HepG2 (cell line): ENCODE measurements around the gene JOSD1. TPM values are rescaled to one million over a fixed set of nuclear protein-coding genes. Genes with fewer than 3 reads are reported as not detected.
A peak's percentile ranks its signal among the peaks of the same experiment; 100 is the strongest.

Source experiments
- ATAC-seq: fragments of 200-7000 bp; cut with Tn5 transposase; 3 replicates; pipeline ENCODE4 v1.9.1; 2020; ENCODE audit warnings: mild to moderate bottlenecking, moderate library complexity
- BruUV-seq: library from RNA; stranded (reverse); fragments of 400-500 nt; replicated peaks from 2 replicates; lab custom pipeline; 2021; lab: Mats Ljungman, UMichigan
- CTCF ChIA-PET: fragments of 300-600 bp; formaldehyde crosslinking; extraction: SDS; loops from one replicate; lab custom pipeline; 2021; ENCODE audit warnings: low total read pairs, inconsistent platforms, low intra/inter-chr PET ratio; lab: Yijun Ruan, JAX
- POLR2A ChIA-PET: fragments of 350-600 bp; sonication (Branson Sonifier 250); formaldehyde crosslinking; loops from one replicate; lab custom pipeline; 2020; ENCODE audit warnings: antibody characterized with exemption, inconsistent platforms; lab: Yijun Ruan, JAX
- DNase-seq: peaks from one replicate; pipeline ENCODE4 v3.0.0-alpha.2; 2015; ENCODE audit warnings: low spot score
- FAIRE-seq: peaks from 3 replicates; lab custom pipeline; 2011; peaks lifted over from hg19 to GRCh38; lab: Jason Lieb, UNC
- H2AFZ ChIP-seq: one replicate; pipeline ENCODE4 v1.6.1; 2011; ENCODE audit warnings: low read length, inconsistent platforms
- H3K27ac ChIP-seq: fragments of 300-600 bp; 3 replicates; pipeline ENCODE4 v1.8.0; 2011; ENCODE audit warnings: mixed run types, mild to moderate bottlenecking, mixed read lengths, low read length, inconsistent platforms; ENCODE audit not compliant: insufficient read depth; ENCODE audit errors: extremely low read length
- H3K27me3 ChIP-seq, 2 experiments: fragments of 200-600 bp in 1 of 2; 2 replicates in 1 of 2; 3 replicates in 1 of 2; pipeline versions ENCODE4 v1.6.0 to v1.8.0; 2011; ENCODE audit warnings: low read length in 2 of 2, mild to moderate bottlenecking in 2 of 2, moderate library complexity in 2 of 2, inconsistent platforms in 1 of 2; ENCODE audit not compliant: insufficient read depth in 2 of 2, control insufficient read depth in 1 of 2
- H3K36me3 ChIP-seq, 2 experiments: fragments of 200-600 bp in 1 of 2; replicated peaks in 1 of 2; 2 replicates in 1 of 2; 3 replicates in 1 of 2; pipeline versions ENCODE4 v1.5.1 to v1.8.0; 2011; ENCODE audit warnings: low read length in 2 of 2, inconsistent platforms in 1 of 2; ENCODE audit not compliant: insufficient read depth in 2 of 2, control insufficient read depth in 1 of 2
- H3K4me1 ChIP-seq: 2 replicates; pipeline ENCODE4 v1.5.1; 2012; ENCODE audit warnings: low read length, inconsistent platforms; ENCODE audit not compliant: insufficient read depth
- H3K4me2 ChIP-seq: 2 replicates; pipeline ENCODE4 v1.6.0; 2011; ENCODE audit warnings: low read depth, low read length, inconsistent platforms
- H3K4me3 ChIP-seq, 3 experiments: fragments of 200-600 bp in 1 of 3; sonication (generic), shearing (Covaris generic) in 1 of 3; replicated peaks in 1 of 3; 2 replicates each; pipeline ENCODE4 v1.5.1; 2011 to 2016; ENCODE audit warnings: low read length in 3 of 3, inconsistent platforms in 2 of 3, low read depth in 2 of 3, mild to moderate bottlenecking in 2 of 3, control low read depth in 1 of 3, mixed read lengths in 1 of 3; ENCODE audit not compliant: insufficient read depth in 1 of 3
- H3K79me2 ChIP-seq: one replicate; pipeline ENCODE4 v1.6.1; 2011; ENCODE audit warnings: low read length, inconsistent platforms; ENCODE audit not compliant: insufficient read depth
- H3K9ac ChIP-seq: 2 replicates; pipeline ENCODE4 v1.6.0; 2011; ENCODE audit warnings: mild to moderate bottlenecking, low read depth, low read length, inconsistent platforms; ENCODE audit not compliant: insufficient read depth
- H3K9me3 ChIP-seq: 2 replicates; pipeline ENCODE4 v1.5.1; 2012; ENCODE audit warnings: mild to moderate bottlenecking, low read length
- H4K20me1 ChIP-seq: 2 replicates; pipeline ENCODE4 v1.6.0; 2011; ENCODE audit warnings: inconsistent platforms, mild to moderate bottlenecking, low read length, moderate library complexity; ENCODE audit not compliant: insufficient read depth
- AGO1 ChIP-seq: fragments of 200-400 bp; formaldehyde crosslinking; IDR thresholded peaks from 2 replicates; pipeline ENCODE4 v1.6.1; 2017; ENCODE audit warnings: mild to moderate bottlenecking, low read depth, low read length, moderate library complexity; ENCODE audit not compliant: poor library complexity, severe bottlenecking
- AGO2 ChIP-seq: fragments of 200-400 bp; formaldehyde crosslinking; optimal IDR thresholded peaks from 2 replicates; pipeline ENCODE3; 2017; ENCODE audit warnings: mild to moderate bottlenecking, low read depth, low read length, moderate library complexity
- ATF7-NPFF ChIP-seq: sonication (generic); formaldehyde crosslinking; IDR thresholded peaks from 2 replicates; pipeline ENCODE4 v1.8.1; 2023; ENCODE audit warnings: mild to moderate bottlenecking, low read depth, missing genetic modification reagents, moderate library complexity
- FOXJ3 ChIP-seq: sonication (generic); formaldehyde crosslinking; IDR thresholded peaks from 2 replicates; pipeline ENCODE4 v1.4.0; 2020; ENCODE audit warnings: missing genetic modification reagents, mild to moderate bottlenecking, borderline replicate concordance
- GZF1 ChIP-seq: sonication (generic); formaldehyde crosslinking; IDR thresholded peaks from 2 replicates; pipeline ENCODE4 v1.5.1; 2020; ENCODE audit warnings: mild to moderate bottlenecking, missing genetic modification reagents
- HNRNPH1 ChIP-seq: fragments of 200-400 bp; formaldehyde crosslinking; optimal IDR thresholded peaks from 2 replicates; pipeline ENCODE3; 2017; ENCODE audit warnings: mild to moderate bottlenecking, low read depth, low read length
- NRL ChIP-seq: sonication (generic); formaldehyde crosslinking; IDR thresholded peaks from 2 replicates; pipeline ENCODE4 v1.5.0; 2020; ENCODE audit warnings: missing genetic modification reagents, mild to moderate bottlenecking, moderate library complexity, borderline replicate concordance
- POLR2AphosphoS5 ChIP-seq: IDR thresholded peaks from 2 replicates; pipeline ENCODE4 v1.6.1; 2012; ENCODE audit warnings: low read depth, low read length
- PRMT3 ChIP-seq: sonication (generic); formaldehyde crosslinking; IDR thresholded peaks from 2 replicates; pipeline ENCODE4 v1.8.1; 2022; ENCODE audit warnings: low read depth, mild to moderate bottlenecking, moderate library complexity, missing genetic modification reagents, borderline replicate concordance
- RORA ChIP-seq: sonication (generic); formaldehyde crosslinking; IDR thresholded peaks from 2 replicates; pipeline ENCODE4 v1.5.0; 2020; ENCODE audit warnings: mild to moderate bottlenecking, missing genetic modification reagents, moderate library complexity
- WGBS: methylation state at CpG from one replicate; pipeline ENCODE4 v1.1.6; 2017; ENCODE audit warnings: low lambda C conversion rate; 5-methylcytosine and 5-hydroxymethylcytosine counted together
- in situ Hi-C: cut with HindIII; loops from 2 replicates; pipeline ENCODE4 v1.10.0; 2017; ENCODE audit warnings: low pct_unique_long_range_greater_than_20kb; ENCODE audit not compliant: extremely low pct_ligation_motif_present
- intact Hi-C: fragments of 100-400 bp; cut with micrococcal nuclease; formaldehyde crosslinking; loops from one replicate; pipeline ENCODE4 v1.10.0; 2022; ENCODE audit not compliant: unreplicated experiment
- polyA plus RNA-seq, 8 experiments: library from polyadenylated mRNA; depleted of rRNA in 3 of 8; stranded (reverse) in 7 of 8; unstranded in 1 of 8; fragments of >200 nt; fragmentation: Illumina TruSeq in 4 of 8; extraction: Trizol in 4 of 8; gene quantifications; 2 replicates each; pipeline versions ENCODE4 v1.2.1 to v1.2.3, GENCODE V29; 2011 to 2016; ENCODE audit warnings: low read depth in 4 of 8, missing spikeins in 1 of 8, mixed read lengths in 1 of 8; ENCODE audit not compliant: insufficient read depth in 1 of 8
- total RNA-seq, 5 experiments: library from RNA; depleted of rRNA; stranded (reverse); fragments of >200 nt; fragmentation: Illumina TruSeq; extraction: Trizol; gene quantifications; 2 replicates each; pipeline ENCODE4 v1.2.3, GENCODE V29; 2016; ENCODE audit warnings: low read depth in 1 of 5
- TF ChIP-seq, protein P1 (sequence below): sonication (generic); formaldehyde crosslinking; IDR thresholded peaks from 2 replicates; pipeline ENCODE4 v1.4.0; 2020; ENCODE audit warnings: missing genetic modification reagents
- TF ChIP-seq, protein P2 (sequence below): IDR thresholded peaks from 2 replicates; pipeline ENCODE4 v1.6.1; 2016; ENCODE audit warnings: mild to moderate bottlenecking
- TF ChIP-seq, protein P3 (sequence below): IDR thresholded peaks from 2 replicates; pipeline ENCODE4 v1.6.1; 2016; ENCODE audit warnings: low read depth, control low read depth
- TF ChIP-seq, protein P4 (sequence below): sonication (generic); formaldehyde crosslinking; IDR thresholded peaks from 2 replicates; pipeline ENCODE4 v1.5.0; 2020; ENCODE audit warnings: mild to moderate bottlenecking, missing genetic modification reagents, moderate library complexity
- TF ChIP-seq, protein P5 (sequence below): IDR thresholded peaks from 2 replicates; pipeline ENCODE4 v1.6.1; 2016; ENCODE audit warnings: mild to moderate bottlenecking, missing biosample characterization, missing genetic modification reagents

Gene JOSD1
- total and polyA plus RNA-seq, 2 of the 13 experiments (the other 11 are each of a cell fraction or from before 2014, with no cell fraction given), result 31.7 to 38.4 TPM

DNA sequence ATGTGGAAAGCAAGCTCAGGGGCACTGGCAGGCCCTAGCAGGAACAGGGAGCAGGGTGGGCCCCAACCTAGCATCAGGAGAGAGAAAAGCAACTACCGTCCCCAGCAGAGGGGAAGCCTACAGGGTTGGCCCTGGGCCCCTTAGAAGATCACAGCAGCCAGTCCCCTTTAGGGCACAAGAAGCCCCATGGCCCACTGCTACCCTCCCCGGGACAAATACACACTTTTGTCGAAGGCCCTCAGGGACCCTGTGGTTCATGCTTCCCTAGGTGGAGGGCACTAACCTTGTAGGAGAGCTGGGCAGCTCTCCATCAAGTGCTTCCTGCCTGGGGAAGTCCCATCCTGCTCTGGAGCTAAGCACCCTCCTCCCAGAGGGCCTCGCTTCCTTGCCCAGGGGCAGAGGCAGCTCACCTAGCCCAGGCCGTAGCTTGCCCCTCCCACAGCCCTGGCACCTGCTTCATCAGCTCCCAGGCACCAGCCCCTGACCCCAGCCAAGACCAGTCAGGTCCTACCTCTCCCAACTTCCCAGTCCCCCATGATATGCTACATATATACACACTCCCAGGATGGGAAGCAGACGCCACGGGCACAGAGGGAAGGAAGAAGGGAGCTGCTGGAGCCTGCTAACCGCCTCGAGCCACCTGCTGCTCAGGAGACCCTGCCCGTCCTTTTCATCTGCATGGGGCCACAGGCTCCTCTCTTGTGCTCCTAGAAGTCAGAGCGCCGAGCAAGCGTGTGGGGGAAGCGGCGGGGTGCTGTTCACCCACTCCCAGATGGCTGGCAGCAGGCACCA lies 34.9 kb upstream of the JOSD1 start (continued):
- TF ChIP-seq, protein P1, sequence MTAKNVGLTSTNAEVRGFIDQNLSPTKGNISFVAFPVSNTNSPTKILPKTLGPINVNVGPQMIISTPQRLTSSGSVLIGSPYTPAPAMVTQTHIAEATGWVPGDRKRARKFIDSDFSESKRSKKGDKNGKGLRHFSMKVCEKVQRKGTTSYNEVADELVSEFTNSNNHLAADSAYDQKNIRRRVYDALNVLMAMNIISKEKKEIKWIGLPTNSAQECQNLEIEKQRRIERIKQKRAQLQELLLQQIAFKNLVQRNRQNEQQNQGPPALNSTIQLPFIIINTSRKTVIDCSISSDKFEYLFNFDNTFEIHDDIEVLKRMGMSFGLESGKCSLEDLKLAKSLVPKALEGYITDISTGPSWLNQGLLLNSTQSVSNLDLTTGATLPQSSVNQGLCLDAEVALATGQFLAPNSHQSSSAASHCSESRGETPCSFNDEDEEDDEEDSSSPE (CRISPR knock-in tag), result no peak

DNA sequence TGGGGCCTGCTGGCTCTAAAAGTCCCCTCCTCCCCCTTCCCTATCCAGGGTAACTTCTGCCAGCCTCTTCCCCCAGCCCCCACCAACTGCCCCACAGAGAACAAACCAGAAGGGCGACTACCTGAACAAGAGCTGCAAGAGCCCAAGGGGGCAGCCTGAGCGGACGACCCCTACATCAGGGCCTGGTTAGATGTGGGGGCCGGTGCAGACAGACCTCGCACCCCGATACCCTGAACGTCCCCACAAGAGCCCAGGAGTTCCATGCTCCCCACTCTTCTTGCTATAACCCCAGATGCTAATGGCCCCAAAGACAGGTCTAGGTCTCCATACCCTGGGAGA lies 34.4 kb upstream of the JOSD1 start:
- Histone ChIP-seq H3K4me2 (no peak overlapping the region), H3K36me3 (peaks cover 37 to 56% of the 10 kb centered on the region in 2 experiments), H3K27me3 (no peaks in the 10 kb centered on the region; a peak in 1 of 5 replicates), H3K4me1 (peaks cover 11% of the 10 kb centered on the region), H3K9me3 (no peaks in the 10 kb centered on the region), H3K79me2 (no peaks in the 10 kb centered on the region), H4K20me1 (peaks cover 11% of the 10 kb centered on the region; the same call in 1 of the 2 replicates), H2AFZ (no peak overlapping the region), H3K9ac (no peak overlapping the region), H3K4me3 (no peak overlapping the region), H3K27ac (no peak overlapping the region)
- WGBS, result 100% methylated on average over 6 of the region's 7 CpGs
- intact Hi-C loops (no loop called here), in situ Hi-C loops (no loop called here)
- ChIA-PET POLR2A (interaction anchor here (1.2 to 3.4 kb wide), 3 partner anchors 10 to 30 kb away, joined by 3 to 22 read pairs (median 3); no protein-coding TSS in a partner anchor), CTCF (interaction anchor here (2.4 kb wide), 1 partner anchor 31 kb away, joined by 9 read pairs; no protein-coding TSS in a partner anchor)
- no peak for FAIRE-seq
- no peak for DNase-seq
- no TSS peak for BruUV-seq
- ATAC-seq, result no peak
- TF ChIP-seq, protein P2, sequence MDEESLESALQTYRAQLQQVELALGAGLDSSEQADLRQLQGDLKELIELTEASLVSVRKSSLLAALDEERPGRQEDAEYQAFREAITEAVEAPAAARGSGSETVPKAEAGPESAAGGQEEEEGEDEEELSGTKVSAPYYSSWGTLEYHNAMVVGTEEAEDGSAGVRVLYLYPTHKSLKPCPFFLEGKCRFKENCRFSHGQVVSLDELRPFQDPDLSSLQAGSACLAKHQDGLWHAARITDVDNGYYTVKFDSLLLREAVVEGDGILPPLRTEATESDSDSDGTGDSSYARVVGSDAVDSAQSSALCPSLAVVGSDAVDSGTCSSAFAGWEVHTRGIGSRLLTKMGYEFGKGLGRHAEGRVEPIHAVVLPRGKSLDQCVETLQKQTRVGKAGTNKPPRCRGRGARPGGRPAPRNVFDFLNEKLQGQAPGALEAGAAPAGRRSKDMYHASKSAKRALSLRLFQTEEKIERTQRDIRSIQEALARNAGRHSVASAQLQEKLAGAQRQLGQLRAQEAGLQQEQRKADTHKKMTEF (CRISPR knock-in tag), result no peak
- TF ChIP-seq PRMT3 (CRISPR knock-in tag) (no peak), GZF1 (CRISPR knock-in tag) (no peak), FOXJ3 (CRISPR knock-in tag) (no peak), HNRNPH1 (no peak), NRL (CRISPR knock-in tag) (no peak), POLR2AphosphoS5 (0 out of 2 replicates have a peak, but pooled peaks have one; percentile 29), RORA (no peak), ATF7-NPFF (CRISPR knock-in tag) (no peak), AGO2 (peak; percentile 26), AGO1 (peak; percentile 12)
- TF ChIP-seq, protein P3, sequence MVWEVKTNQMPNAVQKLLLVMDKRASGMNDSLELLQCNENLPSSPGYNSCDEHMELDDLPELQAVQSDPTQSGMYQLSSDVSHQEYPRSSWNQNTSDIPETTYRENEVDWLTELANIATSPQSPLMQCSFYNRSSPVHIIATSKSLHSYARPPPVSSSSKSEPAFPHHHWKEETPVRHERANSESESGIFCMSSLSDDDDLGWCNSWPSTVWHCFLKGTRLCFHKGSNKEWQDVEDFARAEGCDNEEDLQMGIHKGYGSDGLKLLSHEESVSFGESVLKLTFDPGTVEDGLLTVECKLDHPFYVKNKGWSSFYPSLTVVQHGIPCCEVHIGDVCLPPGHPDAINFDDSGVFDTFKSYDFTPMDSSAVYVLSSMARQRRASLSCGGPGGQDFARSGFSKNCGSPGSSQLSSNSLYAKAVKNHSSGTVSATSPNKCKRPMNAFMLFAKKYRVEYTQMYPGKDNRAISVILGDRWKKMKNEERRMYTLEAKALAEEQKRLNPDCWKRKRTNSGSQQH, result no peak
- TF ChIP-seq, protein P4, sequence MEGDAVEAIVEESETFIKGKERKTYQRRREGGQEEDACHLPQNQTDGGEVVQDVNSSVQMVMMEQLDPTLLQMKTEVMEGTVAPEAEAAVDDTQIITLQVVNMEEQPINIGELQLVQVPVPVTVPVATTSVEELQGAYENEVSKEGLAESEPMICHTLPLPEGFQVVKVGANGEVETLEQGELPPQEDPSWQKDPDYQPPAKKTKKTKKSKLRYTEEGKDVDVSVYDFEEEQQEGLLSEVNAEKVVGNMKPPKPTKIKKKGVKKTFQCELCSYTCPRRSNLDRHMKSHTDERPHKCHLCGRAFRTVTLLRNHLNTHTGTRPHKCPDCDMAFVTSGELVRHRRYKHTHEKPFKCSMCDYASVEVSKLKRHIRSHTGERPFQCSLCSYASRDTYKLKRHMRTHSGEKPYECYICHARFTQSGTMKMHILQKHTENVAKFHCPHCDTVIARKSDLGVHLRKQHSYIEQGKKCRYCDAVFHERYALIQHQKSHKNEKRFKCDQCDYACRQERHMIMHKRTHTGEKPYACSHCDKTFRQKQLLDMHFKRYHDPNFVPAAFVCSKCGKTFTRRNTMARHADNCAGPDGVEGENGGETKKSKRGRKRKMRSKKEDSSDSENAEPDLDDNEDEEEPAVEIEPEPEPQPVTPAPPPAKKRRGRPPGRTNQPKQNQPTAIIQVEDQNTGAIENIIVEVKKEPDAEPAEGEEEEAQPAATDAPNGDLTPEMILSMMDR (CRISPR knock-in tag), result no peak
- TF ChIP-seq, protein P5, sequence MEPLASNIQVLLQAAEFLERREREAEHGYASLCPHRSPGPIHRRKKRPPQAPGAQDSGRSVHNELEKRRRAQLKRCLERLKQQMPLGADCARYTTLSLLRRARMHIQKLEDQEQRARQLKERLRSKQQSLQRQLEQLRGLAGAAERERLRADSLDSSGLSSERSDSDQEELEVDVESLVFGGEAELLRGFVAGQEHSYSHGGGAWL (CRISPR knock-in tag), result no peak
